ENCODE measurements around the gene PANK3.
A peak's percentile ranks its signal among the peaks of the same experiment; 100 is the strongest.
"Not testable (repeated sequence)": the region's sequence is repeated elsewhere in the genome, so short reads cannot be mapped to it uniquely, and the experiment has no call there.

Gene PANK3

GRCh38 chr5:168552146-168552545, 27.0 kb downstream of the PANK3 start:
- no peak for DNase-seq (ENCODE audit: low spot score)

- DNase-seq (ENCODE audit: low spot score) = no peak
Observed at GRCh38 chr5:168550656-168551055, 28.5 kb downstream of the PANK3 start.

GRCh38 chr5:168549554-168549953, 29.6 kb downstream of the PANK3 start:
- no peak for DNase-seq (ENCODE audit: low spot score)

GRCh38 chr5:168537176-168537575, 42.0 kb downstream of the PANK3 start:
- DNase-seq (ENCODE audit: low spot score) = no peak

- DNase-seq (ENCODE audit: low spot score) = not testable (repeated sequence)
Observed at GRCh38 chr5:168534351-168534750, 44.8 kb downstream of the PANK3 start.

GRCh38 chr5:168531987-168532864, 46.9 kb downstream of the PANK3 start:
- no peak for DNase-seq (ENCODE audit: low spot score)

GRCh38 chr5:168531191-168531590, 48.0 kb downstream of the PANK3 start:
- DNase-seq (ENCODE audit: low spot score) = no peak

GRCh38 chr5:168530621-168531150, 48.5 kb downstream of the PANK3 start:
- no peak for DNase-seq (ENCODE audit: low spot score)

GRCh38 chr5:168529374-168530234, 49.6 kb downstream of the PANK3 start:
- no peak for DNase-seq (ENCODE audit: low spot score)

GRCh38 chr5:168528521-168529373, 50.4 kb downstream of the PANK3 start, which contains the start of gene FBLL1:
FBLL1 (plus strand) TSS chr5:168529305; CDS start chr5:168529505, 200 bp downstream.
- DNase-seq (ENCODE audit: low spot score) = peak; percentile 35

- no peak for DNase-seq (ENCODE audit: low spot score)
Observed at GRCh38 chr5:168527756-168528295, 51.3 kb downstream of the PANK3 start.

GRCh38 chr5:168525856-168526255, 53.3 kb downstream of the PANK3 start:
- DNase-seq (ENCODE audit: low spot score) = peak; percentile 48

- no peak for DNase-seq (ENCODE audit: low spot score)
Observed at GRCh38 chr5:168513861-168514428, 65.2 kb downstream of the PANK3 start.

- DNase-seq (ENCODE audit: low spot score) = no peak
Observed at GRCh38 chr5:168502563-168503237, 76.5 kb downstream of the PANK3 start.
